Skeletal muscle tissue (tissue), 4 donors: ENCODE measurements around the gene STK32B. TPM values are rescaled to one million over a fixed set of nuclear protein-coding genes. Genes with fewer than 3 reads are reported as not detected.

ENCODE experiments used
- H3K27ac ChIP-seq: one replicate; pipeline ENCODE4 v1.7.0; 2013; ENCODE audit warnings: mild to moderate bottlenecking, low read depth, low read length, inconsistent platforms
- H3K27me3 ChIP-seq, 3 donors: one replicate each; pipeline ENCODE4 v1.7.0; 2013; ENCODE audit warnings: low read length in 3 of 3; ENCODE audit not compliant: control insufficient read depth in 3 of 3, insufficient read depth in 3 of 3
- H3K36me3 ChIP-seq, 3 donors: one replicate each; pipeline ENCODE4 v1.7.0; 2013; ENCODE audit warnings: low read length in 3 of 3; ENCODE audit not compliant: control insufficient read depth in 3 of 3, insufficient read depth in 3 of 3
- H3K4me1 ChIP-seq, 3 donors: one replicate each; pipeline ENCODE4 v1.7.0; 2013; ENCODE audit warnings: low read length in 3 of 3, mild to moderate bottlenecking in 3 of 3; ENCODE audit not compliant: control insufficient read depth in 3 of 3, insufficient read depth in 3 of 3
- H3K4me3 ChIP-seq, 3 donors: one replicate each; pipeline ENCODE4 v1.7.0; 2013; ENCODE audit warnings: low read length in 3 of 3
- H3K9ac ChIP-seq, 3 donors: one replicate each; pipeline ENCODE4 v1.7.0; 2013; ENCODE audit warnings: low read length in 3 of 3, mild to moderate bottlenecking in 3 of 3, moderate library complexity in 2 of 3, low read depth in 1 of 3
- H3K9me3 ChIP-seq, 3 donors: one replicate each; pipeline ENCODE4 v1.7.0; 2013; ENCODE audit warnings: low read length in 3 of 3; ENCODE audit not compliant: control insufficient read depth in 3 of 3
- total RNA-seq: library from RNA; depleted of rRNA; stranded (reverse); fragments of >200 nt; gene quantifications from one replicate; pipeline ENCODE4 v1.2.3, GENCODE V29; 2014
- donor health status: Osteomylitis.

STK32B gene
- total RNA-seq, 1 donor from 2014 or later: 5.7 TPM

DNA sequence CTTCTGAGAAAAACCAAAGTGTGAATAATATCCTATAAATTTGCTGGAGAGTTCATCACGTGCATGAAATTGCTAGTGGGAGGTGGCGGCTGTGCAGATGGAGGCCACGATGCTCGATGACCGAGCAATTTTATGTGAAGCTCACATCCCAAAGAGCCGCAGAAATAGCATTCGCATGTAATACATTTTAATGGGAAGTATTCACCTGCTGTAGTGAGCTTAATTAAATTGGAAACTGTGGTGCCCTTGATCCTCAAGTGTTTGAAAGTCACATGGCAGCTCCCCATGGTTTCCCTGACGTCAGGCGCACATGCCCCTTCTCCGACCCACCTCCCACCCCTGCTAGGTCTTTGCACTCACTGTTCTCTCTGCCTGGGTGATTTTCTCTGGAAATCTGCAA lies 136.8 kb downstream of the STK32B start:
- H3K36me3 ChIP-seq: no peaks in the 10 kb centered on the region
- no peaks in the 10 kb centered on the region for H3K27me3 ChIP-seq
- H3K27ac ChIP-seq: no peak overlapping the region
- no peak overlapping the region for H3K4me3 ChIP-seq
- no peaks in the 10 kb centered on the region for H3K4me1 ChIP-seq
- no peak overlapping the region for H3K9ac ChIP-seq
- H3K9me3 ChIP-seq: no peaks in the 10 kb centered on the region

DNA sequence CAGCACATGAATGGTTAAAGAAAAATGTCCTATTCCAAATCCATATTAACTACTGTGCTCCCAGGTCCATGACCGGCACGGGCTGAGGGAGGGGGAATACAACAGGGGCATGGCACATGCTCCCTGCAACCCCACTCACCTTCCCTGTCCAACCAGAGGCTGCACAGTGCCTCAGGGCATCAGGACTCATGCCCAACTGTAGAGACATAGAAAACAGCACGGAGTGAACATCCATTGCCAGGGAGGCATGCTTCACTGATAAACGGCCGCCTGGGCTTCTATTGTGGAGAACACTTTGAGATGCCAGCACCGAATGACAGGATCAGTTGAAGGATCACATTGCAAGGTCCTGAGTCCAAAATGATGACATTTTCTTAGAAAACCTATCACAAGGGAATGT lies 140.6 kb downstream of the STK32B start:
- no peak overlapping the region for H3K4me3 ChIP-seq

GRCh38 chr4:5192271-5192670 lies 141.0 kb downstream of the STK32B start:
- no peaks in the 10 kb centered on the region for H3K36me3 ChIP-seq
- H3K9ac ChIP-seq: no peak overlapping the region
- no peaks in the 10 kb centered on the region for H3K4me1 ChIP-seq

More for the DNA sequence above, 140.6 kb downstream of the STK32B start:
- no peaks in the 10 kb centered on the region for H3K27me3 ChIP-seq
- H3K9ac ChIP-seq: no peak overlapping the region
- H3K27ac ChIP-seq: no peak overlapping the region
- H3K4me1 ChIP-seq: no peaks in the 10 kb centered on the region
- H3K9me3 ChIP-seq: no peaks in the 10 kb centered on the region
- H3K36me3 ChIP-seq: no peaks in the 10 kb centered on the region

DNA sequence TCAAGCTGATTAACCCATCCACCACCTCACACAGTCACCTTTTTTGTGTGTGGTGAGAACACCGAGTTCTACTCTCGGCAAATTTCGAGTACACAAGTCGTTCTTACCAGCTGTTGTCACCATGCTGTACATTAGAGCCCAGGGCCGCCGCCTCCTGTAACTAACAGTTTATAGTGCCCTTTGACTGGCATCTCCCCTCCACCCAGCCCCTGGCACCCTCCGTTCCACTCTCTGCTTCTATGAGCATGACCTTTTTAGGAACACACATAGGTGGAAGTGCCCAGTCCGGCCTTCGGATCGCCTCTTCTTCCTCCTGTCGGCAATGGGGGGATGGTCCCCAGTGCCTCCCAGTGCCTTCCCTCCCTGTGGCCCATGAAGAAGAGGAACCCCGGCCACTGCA lies 141.4 kb downstream of the STK32B start:
- Histone ChIP-seq H3K27me3 (no peaks in the 10 kb centered on the region), H3K36me3 (no peaks in the 10 kb centered on the region), H3K27ac (no peak overlapping the region), H3K4me3 (no peak overlapping the region), H3K9ac (no peak overlapping the region), H3K4me1 (no peaks in the 10 kb centered on the region), H3K9me3 (no peaks in the 10 kb centered on the region)

More at GRCh38 chr4:5192271-5192670, 141.0 kb downstream of the STK32B start:
- Histone ChIP-seq H3K4me3 (no peak overlapping the region), H3K9me3 (no peaks in the 10 kb centered on the region), H3K27ac (no peak overlapping the region), H3K27me3 (no peaks in the 10 kb centered on the region)

DNA sequence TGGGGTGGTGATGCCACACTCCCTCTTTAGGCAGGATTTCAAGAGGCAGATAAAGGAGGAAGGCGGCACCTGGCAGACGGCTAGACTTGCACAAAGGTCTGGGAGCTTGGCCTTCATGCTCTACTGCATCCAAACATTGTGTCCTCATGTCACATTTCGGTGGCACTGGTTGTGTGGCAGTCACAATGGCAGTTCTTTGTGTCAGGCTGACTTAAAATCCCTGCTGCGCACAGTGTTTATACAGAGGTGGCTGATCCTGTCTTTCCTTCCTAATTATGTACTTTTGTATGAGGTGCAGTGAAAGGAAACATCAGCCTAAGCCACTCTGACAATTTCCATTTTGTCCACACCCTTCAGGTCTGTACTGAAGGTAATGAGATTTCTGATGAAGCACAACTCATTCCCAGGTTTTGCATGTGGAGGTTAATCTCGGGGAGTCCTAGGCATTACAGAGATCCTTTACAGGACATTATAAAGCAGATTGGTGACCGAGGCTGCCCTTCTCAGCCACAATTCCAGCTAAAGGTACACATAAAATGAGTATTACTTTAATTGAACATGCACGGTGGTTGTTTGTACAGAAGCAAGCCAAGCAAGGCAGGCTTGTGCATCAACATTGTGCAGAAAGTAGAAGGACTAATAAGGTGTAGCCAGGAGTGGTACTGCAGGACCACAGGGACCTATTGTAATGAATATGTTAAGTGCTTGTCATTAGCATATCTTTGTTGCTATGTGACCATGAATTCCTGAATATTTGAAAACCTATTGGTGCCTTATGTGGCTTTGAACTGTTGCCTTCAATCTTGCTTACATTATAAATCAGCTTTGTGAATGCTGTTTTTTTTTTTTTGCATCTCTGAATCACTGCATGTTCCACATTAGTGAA lies 147.6 kb downstream of the STK32B start:
- Histone ChIP-seq H3K27ac (no peak overlapping the region), H3K36me3 (no peaks in the 10 kb centered on the region), H3K9me3 (no peaks in the 10 kb centered on the region), H3K4me1 (no peaks in the 10 kb centered on the region), H3K4me3 (no peak overlapping the region), H3K9ac (no peak overlapping the region), H3K27me3 (no peaks in the 10 kb centered on the region)

DNA sequence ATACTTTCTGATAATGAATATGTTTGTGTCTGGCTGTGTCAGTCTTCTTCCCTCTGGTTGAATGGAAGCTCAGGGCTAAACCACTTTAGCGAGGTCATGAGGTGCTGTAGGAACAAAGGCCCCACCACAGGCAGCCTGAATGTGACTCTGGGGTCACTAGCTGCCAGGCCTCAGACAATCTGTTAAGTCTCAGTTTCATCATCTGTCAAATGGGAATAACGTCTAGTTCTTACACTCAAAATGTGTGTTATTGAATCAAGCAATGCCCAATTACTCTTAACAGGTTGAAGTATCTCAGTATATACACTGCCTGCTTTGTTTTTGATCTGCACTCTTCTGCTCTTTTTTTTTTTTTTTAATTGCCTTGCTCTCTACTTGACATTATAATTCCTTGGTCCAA lies 148.6 kb downstream of the STK32B start:
- Histone ChIP-seq H3K27ac (no peak overlapping the region), H3K36me3 (no peaks in the 10 kb centered on the region), H3K4me1 (no peaks in the 10 kb centered on the region), H3K27me3 (no peaks in the 10 kb centered on the region), H3K9me3 (no peaks in the 10 kb centered on the region), H3K9ac (no peak overlapping the region), H3K4me3 (no peak overlapping the region)

DNA sequence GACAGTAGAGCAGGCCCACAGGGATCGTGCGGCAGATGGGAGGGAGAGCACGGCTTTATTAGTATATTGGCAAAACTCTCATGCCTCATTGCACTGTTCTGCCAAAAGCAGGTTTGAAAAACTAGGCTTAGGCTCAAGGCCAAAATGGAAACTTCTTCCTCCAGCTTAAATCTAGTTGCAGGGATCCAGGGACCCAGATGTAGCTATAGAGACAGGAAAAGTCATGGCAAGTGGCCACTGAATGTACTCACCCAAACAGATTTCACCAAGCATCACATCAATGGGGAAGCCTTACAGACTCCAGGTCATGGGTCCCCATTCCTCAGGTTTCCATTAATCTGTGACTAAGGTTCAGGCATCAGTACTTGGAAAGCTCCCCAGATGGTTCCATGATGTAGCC lies 149.2 kb downstream of the STK32B start:
- H3K9ac ChIP-seq: no peak overlapping the region
- H3K27ac ChIP-seq: no peak overlapping the region
- H3K4me3 ChIP-seq: no peak overlapping the region
- no peaks in the 10 kb centered on the region for H3K9me3 ChIP-seq
- H3K36me3 ChIP-seq: no peaks in the 10 kb centered on the region
- no peaks in the 10 kb centered on the region for H3K4me1 ChIP-seq
- no peaks in the 10 kb centered on the region for H3K27me3 ChIP-seq

- no peaks in the 10 kb centered on the region for H3K36me3 ChIP-seq
- no peaks in the 10 kb centered on the region for H3K4me1 ChIP-seq
- H3K9ac ChIP-seq: no peak overlapping the region
- H3K27me3 ChIP-seq: no peaks in the 10 kb centered on the region
- H3K4me3 ChIP-seq: no peak overlapping the region
- H3K27ac ChIP-seq: no peak overlapping the region
- H3K9me3 ChIP-seq: no peaks in the 10 kb centered on the region
Measured at GRCh38 chr4:5203309-5203992, 152.2 kb downstream of the STK32B start.

- H3K27me3 ChIP-seq: no peaks in the 10 kb centered on the region
- H3K4me3 ChIP-seq: no peak overlapping the region
- H3K27ac ChIP-seq: no peak overlapping the region
- H3K9me3 ChIP-seq: no peaks in the 10 kb centered on the region
- no peaks in the 10 kb centered on the region for H3K36me3 ChIP-seq
- no peak overlapping the region for H3K9ac ChIP-seq
- no peaks in the 10 kb centered on the region for H3K4me1 ChIP-seq
Measured at GRCh38 chr4:5203993-5204310, 152.7 kb downstream of the STK32B start.

DNA sequence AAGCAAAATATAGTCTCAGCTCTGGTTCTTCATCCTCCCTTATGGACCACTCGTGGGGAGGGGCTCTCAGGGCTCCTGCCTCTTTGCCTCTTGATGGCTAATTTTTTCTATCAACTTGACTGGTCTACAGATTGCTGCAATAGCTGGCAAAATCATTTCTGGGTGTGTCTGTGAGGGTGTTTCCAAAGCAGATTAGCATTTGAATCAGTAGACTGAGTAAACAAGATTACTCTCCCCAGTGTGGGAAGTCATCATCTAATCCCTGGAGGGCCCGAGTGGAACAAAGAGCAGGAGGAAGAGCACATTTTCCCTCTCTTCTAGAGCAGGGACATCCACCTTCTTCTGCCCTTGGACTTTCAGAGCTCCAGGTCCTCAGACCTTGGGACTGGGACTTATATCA lies 153.5 kb downstream of the STK32B start:
- Histone ChIP-seq H3K4me1 (no peaks in the 10 kb centered on the region), H3K4me3 (no peak overlapping the region), H3K9ac (no peak overlapping the region), H3K9me3 (no peaks in the 10 kb centered on the region), H3K27ac (no peak overlapping the region), H3K36me3 (no peaks in the 10 kb centered on the region), H3K27me3 (no peaks in the 10 kb centered on the region)
